Measurements from ENCODE around the gene BRD9. TPM values are rescaled to one million over a fixed set of nuclear protein-coding genes. Genes with fewer than 3 reads are reported as not detected.

The BRD9 gene
- total RNA-seq, 1 donor from 2014 or later: 33.8 TPM

DNA sequence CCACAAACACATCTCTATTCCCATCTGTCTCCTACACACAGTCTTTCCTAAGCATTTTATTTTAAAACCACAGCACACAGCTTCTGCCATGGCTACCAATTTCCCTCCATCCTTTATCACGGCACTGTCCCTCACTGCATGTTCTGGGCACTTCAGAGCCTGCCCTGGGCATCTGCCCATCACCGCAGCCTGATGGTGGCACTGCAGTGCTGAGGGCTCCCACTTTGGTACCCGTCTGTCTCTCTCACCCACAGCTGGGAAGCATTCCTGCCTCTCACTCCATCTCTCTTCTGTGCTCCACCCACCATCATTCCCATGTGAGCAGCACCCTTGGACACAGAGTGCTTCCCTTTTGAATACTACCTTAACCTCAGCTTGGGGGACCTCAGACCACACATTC lies 73.5 kb downstream of the BRD9 start:
- DNase-seq: no peak
- H3K4me1 ChIP-seq: no peaks in the 10 kb centered on the region
- no peaks in the 10 kb centered on the region for H3K36me3 ChIP-seq
- H3K9me3 ChIP-seq: no peaks in the 10 kb centered on the region
- no peaks in the 10 kb centered on the region for H3K27me3 ChIP-seq
- H3K27ac ChIP-seq: no peak overlapping the region
- TF ChIP-seq, protein P1, sequence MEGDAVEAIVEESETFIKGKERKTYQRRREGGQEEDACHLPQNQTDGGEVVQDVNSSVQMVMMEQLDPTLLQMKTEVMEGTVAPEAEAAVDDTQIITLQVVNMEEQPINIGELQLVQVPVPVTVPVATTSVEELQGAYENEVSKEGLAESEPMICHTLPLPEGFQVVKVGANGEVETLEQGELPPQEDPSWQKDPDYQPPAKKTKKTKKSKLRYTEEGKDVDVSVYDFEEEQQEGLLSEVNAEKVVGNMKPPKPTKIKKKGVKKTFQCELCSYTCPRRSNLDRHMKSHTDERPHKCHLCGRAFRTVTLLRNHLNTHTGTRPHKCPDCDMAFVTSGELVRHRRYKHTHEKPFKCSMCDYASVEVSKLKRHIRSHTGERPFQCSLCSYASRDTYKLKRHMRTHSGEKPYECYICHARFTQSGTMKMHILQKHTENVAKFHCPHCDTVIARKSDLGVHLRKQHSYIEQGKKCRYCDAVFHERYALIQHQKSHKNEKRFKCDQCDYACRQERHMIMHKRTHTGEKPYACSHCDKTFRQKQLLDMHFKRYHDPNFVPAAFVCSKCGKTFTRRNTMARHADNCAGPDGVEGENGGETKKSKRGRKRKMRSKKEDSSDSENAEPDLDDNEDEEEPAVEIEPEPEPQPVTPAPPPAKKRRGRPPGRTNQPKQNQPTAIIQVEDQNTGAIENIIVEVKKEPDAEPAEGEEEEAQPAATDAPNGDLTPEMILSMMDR (IDR thresholded peaks at IDR 0.05): no peak
- ATAC-seq: peak; percentile 19
- H3K4me3 ChIP-seq: no peak overlapping the region
- intact Hi-C loops (cut with DNase I): no loop called here

DNA sequence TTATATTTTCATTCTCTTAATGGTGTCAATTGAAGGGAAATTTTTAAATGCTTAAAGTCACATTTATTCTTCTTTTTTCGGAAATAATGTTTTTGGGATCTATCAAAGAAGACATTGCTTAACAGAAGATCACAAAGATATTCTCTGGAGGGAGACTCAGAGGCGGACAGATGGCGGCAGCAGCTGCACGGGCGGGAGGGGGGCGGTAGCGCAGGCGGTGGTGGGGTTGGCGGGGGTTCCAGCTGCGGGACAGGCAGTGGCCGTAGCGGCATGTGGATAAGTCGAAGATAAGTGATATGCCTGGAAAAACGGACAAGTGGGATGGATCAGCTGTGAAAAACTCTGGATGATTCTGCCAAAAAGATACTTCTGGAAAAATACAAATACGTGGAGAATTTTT lies 76.4 kb downstream of the BRD9 start:
- ATAC-seq (no peak), DNase-seq (no peak)
- Histone ChIP-seq H3K27me3 (no peaks in the 10 kb centered on the region), H3K9me3 (no peaks in the 10 kb centered on the region), H3K36me3 (no peaks in the 10 kb centered on the region), H3K4me1 (no peaks in the 10 kb centered on the region), H3K27ac (no peak overlapping the region), H3K4me3 (no peak overlapping the region)
- TF ChIP-seq, protein P1 (IDR thresholded peaks at IDR 0.05): no peak
- intact Hi-C loops (cut with DNase I): no loop called here

DNA sequence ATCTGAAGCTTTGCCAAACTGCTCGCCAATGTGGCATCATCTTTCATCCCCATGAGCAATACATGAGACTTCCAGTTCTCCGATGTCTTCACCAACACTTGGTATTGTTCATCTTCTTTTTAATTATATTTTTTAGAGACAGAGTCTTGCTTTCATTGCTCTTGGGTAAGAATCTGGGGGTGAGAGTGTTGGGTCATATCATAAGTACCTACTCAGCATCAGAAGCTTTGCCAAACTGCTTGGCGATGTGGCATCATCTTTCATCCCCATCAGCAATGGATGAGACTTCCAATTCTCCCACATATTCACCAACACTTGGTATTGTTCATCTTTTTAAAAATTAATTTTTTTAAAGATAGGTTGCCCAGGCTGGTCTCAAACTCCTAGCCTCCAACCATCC lies 77.2 kb downstream of the BRD9 start:
- H3K27me3 ChIP-seq: no peaks in the 10 kb centered on the region
- H3K4me3 ChIP-seq: no peak overlapping the region
- H3K27ac ChIP-seq: no peak overlapping the region
- ATAC-seq (no peak), DNase-seq (no peak)
- no peaks in the 10 kb centered on the region for H3K9me3 ChIP-seq
- no peaks in the 10 kb centered on the region for H3K4me1 ChIP-seq
- intact Hi-C loops (cut with DNase I): no loop called here
- TF ChIP-seq, protein P1 (IDR thresholded peaks at IDR 0.05): no peak
- H3K36me3 ChIP-seq: no peaks in the 10 kb centered on the region

Other genes starting within 250 kb of the BRD9 start
- 16.1 TPM for gene TPPP, start 199.4 kb downstream of the BRD9 start, total RNA-seq
- gene ZDHHC11B, start 108.1 kb downstream of the BRD9 start, total RNA-seq: 8.0 TPM
- gene ZDHHC11, start 41.8 kb downstream of the BRD9 start, total RNA-seq: 12.6 TPM
- 0.81 TPM for gene TRIP13, start 83 bp upstream of the BRD9 start, total RNA-seq
- 64.4 TPM for gene NKD2, start 116.0 kb upstream of the BRD9 start, total RNA-seq
- 49.6 TPM for gene SLC12A7, start 219.3 kb upstream of the BRD9 start, total RNA-seq

Data from upper lobe of right lung (tissue), 1 donor.